HG03108 (cell line): ENCODE results near the gene NDUFB11.
"Not testable (repeated sequence)": the region's sequence is repeated elsewhere in the genome, so short reads cannot be mapped to it uniquely, and the experiment has no call there.

ENCODE experiments used
- ATAC-seq: cut with Tn5 transposase; IDR thresholded peaks from one replicate; pipeline ENCODE4 v1.9.1; 2021; ENCODE audit warnings: moderate library complexity; ENCODE audit not compliant: unreplicated experiment

Gene NDUFB11

DNA sequence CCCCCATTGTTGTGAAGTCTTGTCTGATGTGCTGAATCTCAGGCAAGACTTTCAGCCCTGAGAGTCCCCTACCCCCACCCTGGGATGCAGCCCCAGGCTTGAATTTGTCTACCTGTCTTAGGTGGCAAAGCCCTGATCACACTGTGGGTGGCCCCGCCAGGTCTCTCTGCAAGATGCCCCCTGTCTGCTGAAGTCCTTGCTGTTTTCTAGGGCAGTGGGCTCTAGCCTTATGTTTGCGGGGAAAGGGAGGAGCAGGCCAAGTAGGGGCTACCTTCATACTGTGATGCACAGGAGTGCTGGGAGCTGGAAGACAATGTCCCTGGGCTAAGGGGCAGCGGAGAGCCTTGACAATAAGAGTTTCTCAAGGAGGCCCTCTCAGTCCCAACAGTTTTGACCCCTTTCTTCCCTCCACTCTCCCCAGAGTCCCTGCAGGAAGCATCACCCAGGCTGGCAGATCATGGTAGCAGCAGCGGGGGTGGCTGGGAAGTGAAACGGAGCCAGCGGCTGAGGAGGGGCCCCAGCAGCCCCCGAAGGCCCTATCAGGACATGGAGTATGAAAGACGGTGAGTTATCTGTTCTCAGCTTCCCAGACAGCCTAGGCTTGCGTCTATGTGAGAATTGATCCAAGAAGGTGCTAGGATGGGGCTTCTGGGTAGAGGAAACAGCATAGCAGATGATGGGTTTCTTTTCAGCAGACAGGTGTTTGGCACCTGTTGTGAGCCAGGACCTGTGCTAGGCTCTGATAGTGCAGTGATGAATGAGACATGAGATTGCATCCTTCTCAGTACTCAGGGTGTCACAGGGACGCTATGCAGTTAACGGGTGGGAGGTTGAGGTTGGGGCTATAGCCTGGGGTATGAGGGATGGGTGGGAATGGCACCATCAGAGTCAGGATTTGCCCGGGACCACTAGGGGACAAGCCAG lies 2.7 kb upstream of the NDUFB11 start:
- ATAC-seq, result no peak

DNA sequence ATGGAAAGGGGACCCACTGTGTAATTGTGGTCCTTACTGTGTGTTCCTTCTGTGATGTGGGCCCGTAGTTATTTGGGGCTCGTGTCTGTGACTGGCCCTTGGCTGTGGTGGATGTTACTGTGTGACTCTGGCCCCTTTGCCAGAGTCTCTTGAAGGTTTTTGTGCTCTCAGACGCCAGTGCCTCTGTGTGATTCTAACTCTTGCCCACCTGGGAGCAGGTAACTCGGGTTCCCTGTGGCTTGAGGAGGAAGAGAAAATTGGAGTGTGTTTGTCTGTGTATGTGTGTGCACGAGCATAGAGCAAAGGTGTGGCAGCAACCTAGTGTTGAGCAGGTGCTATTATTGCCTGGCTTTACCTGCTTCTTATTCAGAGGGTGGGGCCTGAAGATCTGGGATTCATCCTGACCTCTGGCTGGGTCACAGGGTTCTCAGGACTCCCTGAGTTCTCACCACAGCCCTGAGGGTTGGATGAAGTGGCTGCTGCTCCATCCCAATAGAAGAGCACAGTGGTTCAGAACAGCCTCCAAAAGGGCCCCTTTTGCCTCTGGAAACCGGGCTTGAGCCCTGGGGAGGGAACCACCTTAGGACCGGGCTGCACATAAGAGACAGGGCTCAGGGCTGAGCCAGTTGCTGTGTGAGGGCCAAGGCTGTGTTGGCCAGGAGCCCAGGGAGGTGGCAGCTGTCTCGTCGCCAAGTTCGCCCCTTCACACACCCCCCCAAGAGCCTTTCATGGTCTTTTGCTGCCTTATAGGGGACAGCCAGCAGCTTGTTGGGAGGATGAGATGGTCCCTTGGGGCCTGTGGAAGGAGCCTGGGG lies 1.8 kb upstream of the NDUFB11 start:
- no peak for ATAC-seq

DNA sequence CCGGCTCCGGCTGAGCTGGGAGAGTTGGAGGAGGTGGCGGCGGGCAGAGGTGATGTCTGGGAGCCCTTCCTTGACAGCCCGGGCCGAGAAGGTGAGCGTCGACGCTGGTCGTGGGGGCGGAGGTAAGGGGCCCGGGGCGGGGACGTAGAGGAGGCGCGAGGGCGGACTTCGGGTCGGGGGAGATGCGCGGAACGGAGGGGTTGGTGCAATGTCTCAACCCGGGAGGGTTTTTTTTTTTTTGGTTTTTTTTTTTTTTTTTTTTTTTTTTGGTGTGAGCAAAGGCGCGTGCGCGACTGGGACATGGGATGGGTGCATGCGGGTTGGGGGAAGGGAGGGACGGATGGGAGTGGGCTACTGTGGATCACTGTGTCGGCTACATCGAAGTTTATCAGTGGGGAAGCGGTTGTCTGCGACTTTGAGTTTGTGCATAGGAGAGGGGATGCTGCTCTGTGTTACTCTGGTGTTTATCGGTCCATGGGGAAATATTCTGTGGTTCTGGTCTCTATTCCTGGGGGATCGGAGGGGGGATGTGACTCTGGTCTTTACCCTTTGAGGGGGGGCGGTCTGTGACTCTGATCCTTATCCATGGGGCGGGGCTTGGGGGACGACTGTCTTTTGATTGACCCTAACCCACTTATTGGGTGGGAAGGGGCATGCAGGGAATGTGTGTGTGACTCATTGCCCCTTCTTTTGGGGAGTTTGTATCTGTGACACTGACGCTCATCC lies 1.1 kb upstream of the NDUFB11 start:
- peak; percentile 21 for ATAC-seq

- ATAC-seq, result peak; percentile 1
Observed at GRCh38 chrX:47143894-47144625, 442 bp downstream of the NDUFB11 start.

- no peak for ATAC-seq
Observed at GRCh38 chrX:47138171-47138570, 6.3 kb downstream of the NDUFB11 start.

DNA sequence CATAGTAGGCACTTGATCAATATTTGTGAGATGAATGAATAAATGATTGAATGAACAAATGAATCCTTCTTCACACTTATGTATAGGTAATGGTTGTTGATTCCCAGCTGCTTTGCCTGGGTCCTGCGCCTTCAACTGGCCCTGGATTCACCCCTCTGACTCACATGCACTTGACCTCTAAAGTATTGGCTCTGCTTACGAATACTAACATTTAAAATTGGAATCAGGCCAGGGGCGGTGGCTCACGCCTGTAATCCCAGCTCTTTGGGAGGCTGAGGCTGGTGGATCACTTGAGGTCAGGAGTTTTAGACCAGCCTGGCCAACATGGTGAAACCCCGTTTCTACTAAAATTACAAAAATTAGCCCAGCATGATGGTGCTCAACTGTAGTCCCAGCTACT lies 8.9 kb downstream of the NDUFB11 start:
- ATAC-seq, result not testable (repeated sequence)

GRCh38 chrX:47133493-47133892 lies 11.0 kb downstream of the NDUFB11 start:
- ATAC-seq, result no peak

GRCh38 chrX:47129899-47130358 lies 14.6 kb downstream of the NDUFB11 start:
- ATAC-seq, result no peak

DNA sequence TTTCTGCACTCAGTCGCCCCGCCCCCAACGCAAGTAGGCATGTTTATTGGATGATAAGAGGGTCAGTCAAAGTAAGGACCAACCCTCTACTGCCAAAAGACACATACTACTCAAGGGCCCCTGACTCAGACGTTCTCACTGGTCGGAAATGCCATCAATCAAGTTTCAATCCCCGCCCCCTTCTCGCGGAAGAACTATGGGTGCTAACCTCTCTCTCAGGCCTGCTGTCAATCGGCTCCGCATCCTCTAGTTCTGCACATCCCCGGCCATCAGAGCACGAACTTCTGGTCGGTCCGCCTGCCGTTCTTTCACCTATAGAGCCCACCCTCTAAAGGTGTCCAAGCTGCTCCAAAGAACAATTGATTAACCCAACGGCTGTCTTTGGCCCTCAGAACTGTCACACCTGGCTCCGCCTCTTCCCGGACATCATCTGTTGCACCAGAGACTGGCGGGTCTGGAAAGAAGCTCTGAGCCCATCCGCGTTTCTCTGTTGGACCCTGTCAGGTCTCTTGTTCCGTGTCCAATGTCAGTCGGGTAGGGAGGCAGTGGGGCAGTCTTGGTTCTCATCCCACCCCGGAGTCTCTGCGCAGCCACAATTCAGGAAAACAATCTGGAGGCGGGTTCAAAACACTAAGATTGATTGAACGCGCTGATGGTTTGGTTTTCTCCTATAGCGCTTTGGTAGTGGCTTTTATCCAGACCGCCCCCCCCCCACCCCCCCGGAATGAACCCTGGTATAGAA lies 15.2 kb downstream of the NDUFB11 start:
- ATAC-seq, result peak; percentile 95

DNA sequence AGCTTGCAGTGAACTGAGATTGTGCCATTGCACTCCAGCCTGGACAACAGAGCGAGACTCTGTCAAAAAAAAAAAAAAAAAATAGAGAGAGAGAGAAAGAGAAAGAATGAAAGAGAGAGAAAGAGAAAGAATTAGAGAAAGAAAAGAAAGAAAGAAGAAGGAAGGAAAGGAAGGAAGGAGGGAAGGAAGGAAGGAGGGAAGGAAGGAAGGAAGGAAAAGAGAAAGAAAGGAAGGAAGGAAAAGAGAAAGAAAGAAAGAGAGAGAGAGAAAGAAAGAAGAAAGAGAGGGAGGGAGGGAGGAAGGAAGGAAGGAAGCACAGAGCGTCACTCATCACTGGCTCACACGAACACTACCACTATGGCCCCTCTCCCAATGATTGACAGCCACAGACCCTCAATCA lies 20.0 kb downstream of the NDUFB11 start:
- ATAC-seq, result not testable (repeated sequence)

DNA sequence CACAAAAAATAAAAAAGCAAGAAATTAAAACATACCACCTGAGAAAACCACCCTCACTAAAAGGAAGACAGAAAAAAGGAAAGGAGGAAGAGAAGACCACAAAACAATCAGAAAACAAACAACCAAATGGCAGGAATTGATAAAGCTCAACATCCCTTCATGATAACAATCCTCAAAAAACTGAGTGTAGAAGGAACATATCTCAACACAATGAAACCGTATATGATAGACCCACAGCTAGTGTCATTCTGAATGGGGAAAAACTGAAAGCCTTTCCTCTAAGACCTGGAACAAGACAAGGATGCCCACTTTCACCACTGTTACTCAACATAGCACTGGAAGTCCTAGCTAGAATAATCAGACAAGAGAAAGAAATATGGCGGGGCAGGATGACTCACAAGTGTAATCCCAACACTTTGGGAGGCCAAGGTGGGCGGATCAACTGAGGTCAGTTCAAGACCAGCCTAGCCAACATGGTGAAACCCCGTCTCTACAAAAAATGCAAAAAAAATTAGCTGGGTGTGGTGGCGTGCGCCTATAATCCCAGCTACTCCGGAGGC lies 27.9 kb downstream of the NDUFB11 start:
- ATAC-seq, result not testable (repeated sequence)

DNA sequence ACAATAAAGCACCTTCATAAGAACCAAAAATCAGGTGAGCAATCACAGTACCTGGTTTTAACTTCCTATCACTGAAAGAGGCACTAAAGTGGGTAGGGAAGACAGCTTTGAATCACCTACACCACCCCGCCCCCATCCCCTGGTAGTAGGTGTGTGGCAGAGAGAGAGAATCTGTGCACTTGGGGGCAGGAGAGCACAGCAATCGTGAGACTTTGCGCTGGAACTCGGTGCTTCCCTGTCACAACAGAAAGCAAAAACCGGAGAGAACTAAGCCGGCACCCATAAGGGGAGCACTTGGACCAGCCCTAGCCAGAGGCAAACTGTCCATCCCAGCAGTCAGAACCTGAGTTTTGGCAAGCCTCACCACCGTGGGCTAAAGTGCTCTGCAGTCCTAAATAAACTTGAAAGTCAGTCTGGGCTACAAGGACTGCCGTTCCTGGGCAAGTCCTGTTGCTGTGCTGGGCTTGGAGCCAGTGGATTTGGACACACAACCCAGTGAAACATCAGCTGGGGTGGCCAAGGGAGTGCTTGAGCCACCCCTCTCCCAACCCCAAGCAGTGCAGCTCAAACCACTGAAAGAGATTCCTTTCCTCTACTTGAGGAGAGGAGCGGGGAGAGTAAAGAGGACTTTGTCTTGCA lies 32.1 kb downstream of the NDUFB11 start:
- no peak for ATAC-seq

DNA sequence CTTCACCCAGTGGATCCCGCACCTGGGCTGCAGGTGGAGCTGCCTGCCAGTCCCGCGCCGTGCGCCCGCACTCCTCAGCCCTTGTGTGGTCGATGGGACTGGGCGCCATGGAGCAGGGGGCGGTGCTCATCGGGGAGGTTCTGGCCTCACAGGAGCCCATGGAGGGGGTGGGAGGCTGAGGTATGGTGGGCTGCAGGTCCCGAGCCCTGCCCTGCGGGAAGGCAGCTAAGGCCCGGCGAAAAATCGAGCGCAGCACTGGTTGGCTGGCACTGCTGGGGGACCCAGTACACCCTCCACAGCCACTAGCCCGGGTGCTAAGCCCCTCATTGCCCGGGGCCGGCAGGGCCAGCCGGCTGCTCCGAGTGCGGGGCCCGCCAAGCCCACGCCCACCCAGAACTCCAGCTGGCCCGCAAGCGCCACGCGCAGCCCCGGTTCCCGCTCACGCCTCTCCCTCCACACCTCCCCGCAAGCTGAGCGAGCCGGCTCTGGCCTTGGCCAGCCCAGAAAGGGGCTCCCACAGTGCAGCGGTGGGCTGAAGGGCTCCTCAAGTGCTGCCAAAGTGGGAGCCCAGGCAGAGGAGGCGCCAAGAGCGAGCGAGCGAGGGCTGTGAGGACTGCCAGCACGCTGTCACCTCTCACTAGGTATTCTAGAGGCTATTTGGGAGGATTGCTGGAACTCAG lies 33.4 kb downstream of the NDUFB11 start:
- not testable (repeated sequence) for ATAC-seq

- ATAC-seq, result no peak
Observed at GRCh38 chrX:47101206-47101605, 43.3 kb downstream of the NDUFB11 start.

GRCh38 chrX:47098338-47099094 lies 46.0 kb downstream of the NDUFB11 start:
- ATAC-seq, result no peak

DNA sequence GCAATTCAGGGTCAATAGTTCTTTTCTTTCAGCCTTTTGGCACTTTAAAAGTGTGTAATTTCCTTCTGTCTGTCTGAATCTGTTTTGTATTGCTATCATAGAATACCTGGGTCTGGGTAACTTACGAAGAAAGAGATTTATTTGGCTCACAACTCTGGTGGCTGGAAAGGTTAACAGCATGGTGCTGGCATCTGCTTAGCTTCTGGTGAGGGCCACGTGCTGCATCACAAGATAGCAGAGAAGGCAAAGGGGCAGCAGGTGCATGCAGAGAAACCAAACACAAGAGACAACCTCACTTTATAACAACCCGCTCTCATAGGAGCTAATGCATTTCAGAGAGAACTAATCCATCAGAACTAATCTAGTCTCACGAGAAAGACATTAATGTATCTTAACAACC lies 47.5 kb downstream of the NDUFB11 start:
- ATAC-seq, result no peak

DNA sequence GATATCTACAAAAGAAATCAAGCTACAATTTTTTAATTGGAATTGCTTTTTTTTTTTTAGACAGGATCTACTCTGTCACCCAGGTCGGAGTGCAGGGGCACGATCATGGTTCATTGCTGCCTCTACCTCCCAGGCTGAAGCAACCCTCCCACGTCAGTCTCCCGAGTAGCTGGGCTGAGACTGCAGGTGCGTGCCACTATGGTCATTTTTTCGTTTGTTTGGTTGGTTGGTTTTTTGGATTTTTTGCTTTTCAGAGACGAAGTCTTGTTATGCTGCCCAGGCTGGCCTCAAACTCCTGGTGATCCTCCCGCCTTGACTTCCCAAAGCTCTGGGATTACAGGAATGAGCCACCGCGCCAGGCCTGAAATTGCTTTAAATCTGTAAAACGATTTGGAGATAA lies 50.6 kb downstream of the NDUFB11 start:
- ATAC-seq, result no peak

- ATAC-seq, result no peak
Observed at GRCh38 chrX:47093248-47093647, 51.3 kb downstream of the NDUFB11 start.
